Smooth muscle cell (in vitro differentiated cells): ENCODE data around the gene MFSD6L. TPM values are rescaled to one million over a fixed set of nuclear protein-coding genes. Genes with fewer than 3 reads are reported as not detected.

ENCODE experiments used
- DNase-seq: peaks from one replicate; lab custom pipeline; 2025; ENCODE audit not compliant: unreplicated experiment; lab: John Stamatoyannopoulos, UW
- H2AFZ ChIP-seq: fragments of 200-600 bp; sonication (generic); 2 replicates; pipeline ENCODE4 v1.6.0; 2016; ENCODE audit warnings: antibody characterized with exemption, low read depth, mild to moderate bottlenecking
- H3F3A ChIP-seq: fragments of 200-600 bp; sonication (generic); 2 replicates; pipeline ENCODE4 v1.6.0; 2017; ENCODE audit warnings: antibody characterized with exemption, low read depth
- H3K27ac ChIP-seq: fragments of 200-600 bp; sonication (generic); 2 replicates; pipeline ENCODE4 v1.5.1; 2016; ENCODE audit warnings: low read depth, mild to moderate bottlenecking
- H3K27me3 ChIP-seq: fragments of 200-600 bp; sonication (generic); 2 replicates; pipeline ENCODE4 v1.6.1; 2016; ENCODE audit warnings: low read depth, mild to moderate bottlenecking
- H3K36me3 ChIP-seq: fragments of 200-600 bp; sonication (generic); 2 replicates; pipeline ENCODE4 v1.5.1; 2016; ENCODE audit warnings: low read depth
- H3K4me1 ChIP-seq: fragments of 200-600 bp; sonication (generic); 2 replicates; pipeline ENCODE4 v1.5.1; 2016; ENCODE audit warnings: low read depth
- H3K4me2 ChIP-seq: fragments of 200-600 bp; sonication (generic); 2 replicates; pipeline ENCODE4 v1.6.0; 2016; ENCODE audit warnings: mild to moderate bottlenecking
- H3K4me3 ChIP-seq: fragments of 200-600 bp; sonication (generic); 2 replicates; pipeline ENCODE4 v1.5.1; 2016; ENCODE audit warnings: mild to moderate bottlenecking
- H3K79me2 ChIP-seq: fragments of 200-600 bp; sonication (generic); 2 replicates; pipeline ENCODE4 v1.6.0; 2016; ENCODE audit warnings: low read depth, mild to moderate bottlenecking
- H3K9ac ChIP-seq: fragments of 200-600 bp; sonication (generic); 2 replicates; pipeline ENCODE4 v1.6.0; 2016; ENCODE audit warnings: low read depth
- H3K9me3 ChIP-seq: fragments of 200-600 bp; sonication (generic); replicated peaks from 2 replicates; pipeline ENCODE4 v1.5.1; 2016; ENCODE audit warnings: low read depth
- H4K20me1 ChIP-seq: fragments of 200-600 bp; sonication (generic); 2 replicates; pipeline ENCODE4 v1.6.0; 2016; ENCODE audit warnings: low read depth
- CTCF ChIP-seq: fragments of 200-600 bp; sonication (generic); IDR thresholded peaks from 2 replicates; pipeline ENCODE4 v1.5.1; 2017; ENCODE audit warnings: borderline replicate concordance, mild to moderate bottlenecking, antibody characterized with exemption; ENCODE audit not compliant: insufficient read depth, poor library complexity, severe bottlenecking
- WGBS: methylation state at CpG from one replicate; pipeline ENCODE4 v1.1.7; 2016; ENCODE audit warnings: low lambda C conversion rate; 5-methylcytosine and 5-hydroxymethylcytosine counted together
- polyA plus RNA-seq: library from polyadenylated mRNA; unstranded; fragments of >200 nt; fragmentation: Nextera tagmentation; extraction: Ambion mirVana; gene quantifications from 2 replicates; pipeline ENCODE4 v1.2.1, GENCODE V29; 2016
- total RNA-seq: library from RNA; depleted of rRNA; stranded (reverse); fragments of >200 nt; gene quantifications from 2 replicates; pipeline ENCODE4 v1.2.3, GENCODE V29; 2014

The MFSD6L gene
- total and polyA plus RNA-seq, 2 experiments from 2014 or later = 0.13 TPM; not detected in 1

GRCh38 chr17:8803531-8804420 is 4.6 kb upstream of the MFSD6L start:
- H3K36me3 ChIP-seq = no peaks in the 10 kb centered on the region
- no peaks in the 10 kb centered on the region for H3K9me3 ChIP-seq
- no peak overlapping the region for H2AFZ ChIP-seq
- WGBS = 84% methylated on average over 19 of the region's 19 CpGs
- DNase-seq = no peak
- H3K4me3 ChIP-seq = no peak overlapping the region
- H3K27ac ChIP-seq = no peak overlapping the region
- TF ChIP-seq CTCF = no peak
- no peak overlapping the region for H3K9ac ChIP-seq
- H3K4me1 ChIP-seq = no peaks in the 10 kb centered on the region
- no peaks in the 10 kb centered on the region for H4K20me1 ChIP-seq
- no peaks in the 10 kb centered on the region for H3F3A ChIP-seq
- H3K27me3 ChIP-seq = peaks cover 11% of the 10 kb centered on the region
- H3K79me2 ChIP-seq = no peaks in the 10 kb centered on the region
- no peak overlapping the region for H3K4me2 ChIP-seq

GRCh38 chr17:8801135-8801840 is 2.1 kb upstream of the MFSD6L start:
- Histone ChIP-seq H3K4me1 (no peaks in the 10 kb centered on the region), H3K36me3 (no peaks in the 10 kb centered on the region), H3K27me3 (peaks cover 32% of the 10 kb centered on the region), H3K4me2 (no peak overlapping the region), H3F3A (no peaks in the 10 kb centered on the region), H3K4me3 (no peak overlapping the region), H3K27ac (no peak overlapping the region), H2AFZ (no peak overlapping the region), H3K79me2 (no peaks in the 10 kb centered on the region), H3K9ac (no peak overlapping the region), H4K20me1 (no peaks in the 10 kb centered on the region), H3K9me3 (no peaks in the 10 kb centered on the region)
- no peak for DNase-seq
- 84% methylated on average over 6 of the region's 6 CpGs for whole genome bisulfite sequencing
- TF ChIP-seq CTCF = no peak

GRCh38 chr17:8800656-8801055 is 1.5 kb upstream of the MFSD6L start:
- no peaks in the 10 kb centered on the region for H4K20me1 ChIP-seq
- no peaks in the 10 kb centered on the region for H3K4me1 ChIP-seq
- H3K79me2 ChIP-seq = no peaks in the 10 kb centered on the region
- no peak overlapping the region for H3K4me3 ChIP-seq
- no peak overlapping the region for H3K27ac ChIP-seq
- H3K9ac ChIP-seq = no peak overlapping the region
- no peak for DNase-seq
- no peaks in the 10 kb centered on the region for H3K9me3 ChIP-seq
- peaks cover 36% of the 10 kb centered on the region for H3K27me3 ChIP-seq
- no peak overlapping the region for H3K4me2 ChIP-seq
- H3F3A ChIP-seq = no peaks in the 10 kb centered on the region
- no peak overlapping the region for H2AFZ ChIP-seq
- TF ChIP-seq CTCF = no peak
- H3K36me3 ChIP-seq = no peaks in the 10 kb centered on the region
- WGBS = 85% methylated on average over 2 of the region's 2 CpGs
